H1 (cell line): ENCODE data around the gene STK11. TPM values are rescaled to one million over a fixed set of nuclear protein-coding genes. Genes with fewer than 3 reads are reported as not detected.
A peak's percentile ranks its signal among the peaks of the same experiment; 100 is the strongest.

Source experiments
- BACH1 ChIP-seq: IDR thresholded peaks from 2 replicates; pipeline ENCODE4 v1.6.1; 2012; ENCODE audit warnings: low read length, improper control_type of control experiment
- CBX5 ChIP-seq: fragments of 300-800, 300-1000 bp; sonication (generic); IDR thresholded peaks from 2 replicates; pipeline ENCODE4 v1.7.1; 2016; ENCODE audit warnings: antibody characterized with exemption, low read length, low read depth
- CREB1 ChIP-seq: IDR thresholded peaks from 2 replicates; pipeline ENCODE4 v1.6.1; 2012; ENCODE audit warnings: inconsistent platforms
- KDM4A ChIP-seq: IDR thresholded peaks from one replicate; pipeline ENCODE4 v1.7.1; 2012; ENCODE audit warnings: low read depth, mild to moderate bottlenecking, moderate library complexity, low read length, inconsistent platforms; ENCODE audit not compliant: severe bottlenecking
- POLR2A ChIP-seq, 2 experiments: IDR thresholded peaks; 1 replicate in 1 of 2; 2 replicates in 1 of 2; pipeline ENCODE4 v1.6.1; 2011; ENCODE audit warnings: low read depth in 2 of 2, low read length in 2 of 2, mild to moderate bottlenecking in 2 of 2; ENCODE audit errors: control extremely low read depth in 1 of 2
- POLR2AphosphoS5 ChIP-seq: IDR thresholded peaks from 2 replicates; pipeline ENCODE4 v1.6.1; 2011; ENCODE audit warnings: low read depth, low read length
- SAP30 ChIP-seq: fragments of 300-600 bp; sonication (generic); IDR thresholded peaks from 2 replicates; pipeline ENCODE4 v1.7.1; 2012; ENCODE audit warnings: low read length, moderate library complexity, mild to moderate bottlenecking, inconsistent platforms; ENCODE audit not compliant: insufficient read depth, insufficient replicate concordance
- SIRT6 ChIP-seq: IDR thresholded peaks from one replicate; pipeline ENCODE4 v1.7.1; 2012; ENCODE audit warnings: low read length, inconsistent platforms
- SIX5 ChIP-seq: IDR thresholded peaks from 2 replicates; pipeline ENCODE4 v1.6.1; 2011; ENCODE audit warnings: mild to moderate bottlenecking, low read depth, low read length
- YY1 ChIP-seq: IDR thresholded peaks from 2 replicates; pipeline ENCODE4 v1.6.1; 2011; ENCODE audit warnings: low read depth, mild to moderate bottlenecking, low read length
- ZNF274 ChIP-seq: IDR thresholded peaks from 2 replicates; pipeline ENCODE4 v1.7.0; 2012; ENCODE audit warnings: low read length, borderline replicate concordance; ENCODE audit errors: extremely low read depth
- polyA plus RNA-seq, 7 experiments: library from polyadenylated mRNA; depleted of rRNA in 3 of 7; stranded (reverse) in 5 of 7; unstranded in 2 of 7; fragments of >200 nt in 5 of 7; fragments of 200-250 nt in 2 of 7; gene quantifications; 1 replicate in 5 of 7; 2 replicates in 1 of 7; 4 replicates in 1 of 7; pipeline versions ENCODE4 v1.2.1 to v1.2.3, GENCODE V29; 2011 to 2013; ENCODE audit warnings: missing spikeins in 2 of 7, mixed read lengths in 2 of 7
- total RNA-seq: library from RNA; stranded (reverse); fragmentation: NEBNext Ultra II Directional; extraction: Animal tissue kit (Norgen Biotek cat#: 25700); gene quantifications from 2 replicates; pipeline ENCODE4 v1.2.1, GENCODE V29; 2021
- TF ChIP-seq, protein P1 (sequence below): fragments of 300-600 bp; sonication (generic); IDR thresholded peaks from 2 replicates; pipeline ENCODE4 v1.7.1; 2012; ENCODE audit warnings: low read length, moderate library complexity, mild to moderate bottlenecking, inconsistent platforms; ENCODE audit not compliant: insufficient replicate concordance

The STK11 gene
- total and polyA plus RNA-seq, 2 of the 8 experiments (the other 6 are each of a cell fraction or from before 2014, with no cell fraction given) = 45.3 to 70.7 TPM

DNA sequence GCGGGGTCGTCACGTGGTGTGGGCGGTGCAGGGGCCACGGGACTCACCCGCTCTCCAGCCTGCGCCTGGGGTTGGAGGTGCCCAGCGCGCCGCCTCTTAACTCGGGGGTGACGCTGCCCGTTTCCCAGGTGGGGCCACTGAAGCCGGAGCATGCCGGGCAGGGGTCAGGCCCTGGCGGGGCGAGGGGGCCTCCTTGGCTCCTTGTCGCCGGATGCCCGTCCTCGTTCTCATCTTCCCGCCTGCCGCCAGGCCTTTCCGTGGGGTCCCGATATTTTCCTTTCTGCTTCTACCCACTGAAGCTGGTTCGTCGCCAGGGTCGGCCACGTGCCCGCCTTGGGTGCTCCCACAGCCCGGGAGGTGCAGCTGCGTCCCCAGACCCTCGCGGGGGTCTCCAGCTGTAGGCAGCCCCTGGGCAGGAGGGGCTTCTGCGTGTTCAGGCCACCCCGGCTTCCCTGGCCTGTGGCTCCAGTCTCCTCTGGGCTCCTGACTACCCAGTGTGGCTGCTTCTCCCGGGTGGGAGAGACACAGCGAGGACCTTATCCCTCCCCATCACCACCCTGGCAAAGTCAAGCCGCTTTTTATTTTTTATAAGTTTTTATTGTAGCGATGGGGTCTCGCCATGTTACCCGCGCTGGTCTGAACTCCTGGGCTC lies 70.5 kb downstream of the STK11 start (continued):
- TF ChIP-seq POLR2AphosphoS5 (no peak; the same call in 1 of the 2 replicates), YY1 (no peak), CREB1 (no peak), ZNF274 (no peak), BACH1 (peak; percentile 60; the same call in 1 of the 2 replicates), SIX5 (no peak), SIRT6 (no peak), KDM4A (peak; percentile 3), POLR2A (IDR thresholded peaks at IDR 0.05; ENCODE audit: control extremely low read depth in 1 of 2, low read depth in 2 of 2, low read length in 2 of 2) (peak in 1 of 2 experiments; percentile 16; a peak in 1 of 3 replicates), SAP30 (no peak), CBX5 (no peak)
- TF ChIP-seq, protein P1, sequence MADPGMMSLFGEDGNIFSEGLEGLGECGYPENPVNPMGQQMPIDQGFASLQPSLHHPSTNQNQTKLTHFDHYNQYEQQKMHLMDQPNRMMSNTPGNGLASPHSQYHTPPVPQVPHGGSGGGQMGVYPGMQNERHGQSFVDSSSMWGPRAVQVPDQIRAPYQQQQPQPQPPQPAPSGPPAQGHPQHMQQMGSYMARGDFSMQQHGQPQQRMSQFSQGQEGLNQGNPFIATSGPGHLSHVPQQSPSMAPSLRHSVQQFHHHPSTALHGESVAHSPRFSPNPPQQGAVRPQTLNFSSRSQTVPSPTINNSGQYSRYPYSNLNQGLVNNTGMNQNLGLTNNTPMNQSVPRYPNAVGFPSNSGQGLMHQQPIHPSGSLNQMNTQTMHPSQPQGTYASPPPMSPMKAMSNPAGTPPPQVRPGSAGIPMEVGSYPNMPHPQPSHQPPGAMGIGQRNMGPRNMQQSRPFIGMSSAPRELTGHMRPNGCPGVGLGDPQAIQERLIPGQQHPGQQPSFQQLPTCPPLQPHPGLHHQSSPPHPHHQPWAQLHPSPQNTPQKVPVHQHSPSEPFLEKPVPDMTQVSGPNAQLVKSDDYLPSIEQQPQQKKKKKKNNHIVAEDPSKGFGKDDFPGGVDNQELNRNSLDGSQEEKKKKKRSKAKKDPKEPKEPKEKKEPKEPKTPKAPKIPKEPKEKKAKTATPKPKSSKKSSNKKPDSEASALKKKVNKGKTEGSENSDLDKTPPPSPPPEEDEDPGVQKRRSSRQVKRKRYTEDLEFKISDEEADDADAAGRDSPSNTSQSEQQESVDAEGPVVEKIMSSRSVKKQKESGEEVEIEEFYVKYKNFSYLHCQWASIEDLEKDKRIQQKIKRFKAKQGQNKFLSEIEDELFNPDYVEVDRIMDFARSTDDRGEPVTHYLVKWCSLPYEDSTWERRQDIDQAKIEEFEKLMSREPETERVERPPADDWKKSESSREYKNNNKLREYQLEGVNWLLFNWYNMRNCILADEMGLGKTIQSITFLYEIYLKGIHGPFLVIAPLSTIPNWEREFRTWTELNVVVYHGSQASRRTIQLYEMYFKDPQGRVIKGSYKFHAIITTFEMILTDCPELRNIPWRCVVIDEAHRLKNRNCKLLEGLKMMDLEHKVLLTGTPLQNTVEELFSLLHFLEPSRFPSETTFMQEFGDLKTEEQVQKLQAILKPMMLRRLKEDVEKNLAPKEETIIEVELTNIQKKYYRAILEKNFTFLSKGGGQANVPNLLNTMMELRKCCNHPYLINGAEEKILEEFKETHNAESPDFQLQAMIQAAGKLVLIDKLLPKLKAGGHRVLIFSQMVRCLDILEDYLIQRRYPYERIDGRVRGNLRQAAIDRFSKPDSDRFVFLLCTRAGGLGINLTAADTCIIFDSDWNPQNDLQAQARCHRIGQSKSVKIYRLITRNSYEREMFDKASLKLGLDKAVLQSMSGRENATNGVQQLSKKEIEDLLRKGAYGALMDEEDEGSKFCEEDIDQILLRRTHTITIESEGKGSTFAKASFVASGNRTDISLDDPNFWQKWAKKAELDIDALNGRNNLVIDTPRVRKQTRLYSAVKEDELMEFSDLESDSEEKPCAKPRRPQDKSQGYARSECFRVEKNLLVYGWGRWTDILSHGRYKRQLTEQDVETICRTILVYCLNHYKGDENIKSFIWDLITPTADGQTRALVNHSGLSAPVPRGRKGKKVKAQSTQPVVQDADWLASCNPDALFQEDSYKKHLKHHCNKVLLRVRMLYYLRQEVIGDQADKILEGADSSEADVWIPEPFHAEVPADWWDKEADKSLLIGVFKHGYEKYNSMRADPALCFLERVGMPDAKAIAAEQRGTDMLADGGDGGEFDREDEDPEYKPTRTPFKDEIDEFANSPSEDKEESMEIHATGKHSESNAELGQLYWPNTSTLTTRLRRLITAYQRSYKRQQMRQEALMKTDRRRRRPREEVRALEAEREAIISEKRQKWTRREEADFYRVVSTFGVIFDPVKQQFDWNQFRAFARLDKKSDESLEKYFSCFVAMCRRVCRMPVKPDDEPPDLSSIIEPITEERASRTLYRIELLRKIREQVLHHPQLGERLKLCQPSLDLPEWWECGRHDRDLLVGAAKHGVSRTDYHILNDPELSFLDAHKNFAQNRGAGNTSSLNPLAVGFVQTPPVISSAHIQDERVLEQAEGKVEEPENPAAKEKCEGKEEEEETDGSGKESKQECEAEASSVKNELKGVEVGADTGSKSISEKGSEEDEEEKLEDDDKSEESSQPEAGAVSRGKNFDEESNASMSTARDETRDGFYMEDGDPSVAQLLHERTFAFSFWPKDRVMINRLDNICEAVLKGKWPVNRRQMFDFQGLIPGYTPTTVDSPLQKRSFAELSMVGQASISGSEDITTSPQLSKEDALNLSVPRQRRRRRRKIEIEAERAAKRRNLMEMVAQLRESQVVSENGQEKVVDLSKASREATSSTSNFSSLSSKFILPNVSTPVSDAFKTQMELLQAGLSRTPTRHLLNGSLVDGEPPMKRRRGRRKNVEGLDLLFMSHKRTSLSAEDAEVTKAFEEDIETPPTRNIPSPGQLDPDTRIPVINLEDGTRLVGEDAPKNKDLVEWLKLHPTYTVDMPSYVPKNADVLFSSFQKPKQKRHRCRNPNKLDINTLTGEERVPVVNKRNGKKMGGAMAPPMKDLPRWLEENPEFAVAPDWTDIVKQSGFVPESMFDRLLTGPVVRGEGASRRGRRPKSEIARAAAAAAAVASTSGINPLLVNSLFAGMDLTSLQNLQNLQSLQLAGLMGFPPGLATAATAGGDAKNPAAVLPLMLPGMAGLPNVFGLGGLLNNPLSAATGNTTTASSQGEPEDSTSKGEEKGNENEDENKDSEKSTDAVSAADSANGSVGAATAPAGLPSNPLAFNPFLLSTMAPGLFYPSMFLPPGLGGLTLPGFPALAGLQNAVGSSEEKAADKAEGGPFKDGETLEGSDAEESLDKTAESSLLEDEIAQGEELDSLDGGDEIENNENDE = no peak
